ENCODE results near the gene RALBP1.
A peak's percentile ranks its signal among the peaks of the same experiment; 100 is the strongest.

The RALBP1 gene

GRCh38 chr18:9513971-9514512 lies 38.7 kb downstream of the RALBP1 start:
- DNase-seq = no peak

- peak; percentile 4 for DNase-seq
Observed at GRCh38 chr18:9516437-9517064, 41.2 kb downstream of the RALBP1 start.

GRCh38 chr18:9517869-9518268 lies 42.6 kb downstream of the RALBP1 start:
- no peak for DNase-seq

GRCh38 chr18:9519399-9519798 lies 44.1 kb downstream of the RALBP1 start:
- DNase-seq = no peak

GRCh38 chr18:9520666-9521065 lies 45.4 kb downstream of the RALBP1 start:
- no peak for DNase-seq

DNA sequence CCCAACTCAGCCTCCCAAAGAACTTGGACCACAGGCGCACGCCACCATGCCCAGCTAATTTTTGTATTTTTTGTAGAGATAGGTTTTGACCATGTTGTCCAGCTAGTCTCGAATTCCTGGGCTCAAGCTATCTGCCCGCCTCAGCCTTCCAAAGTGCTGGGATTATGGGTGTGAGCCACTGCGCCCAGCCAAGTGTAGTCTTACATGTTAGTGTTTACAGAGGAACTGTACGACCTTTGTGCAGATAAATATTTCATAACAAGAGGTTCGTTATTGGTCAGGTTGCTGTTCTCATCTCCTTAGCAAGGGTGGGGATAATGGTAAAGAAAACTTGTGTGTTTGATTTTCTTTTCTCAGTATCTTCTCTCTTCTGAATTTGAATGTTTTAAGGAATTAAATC lies 46.5 kb downstream of the RALBP1 start:
- no peak for DNase-seq

GRCh38 chr18:9522952-9523351 lies 47.6 kb downstream of the RALBP1 start:
- DNase-seq = no peak

- DNase-seq = no peak
Observed at GRCh38 chr18:9526458-9526857, 51.1 kb downstream of the RALBP1 start.

DNA sequence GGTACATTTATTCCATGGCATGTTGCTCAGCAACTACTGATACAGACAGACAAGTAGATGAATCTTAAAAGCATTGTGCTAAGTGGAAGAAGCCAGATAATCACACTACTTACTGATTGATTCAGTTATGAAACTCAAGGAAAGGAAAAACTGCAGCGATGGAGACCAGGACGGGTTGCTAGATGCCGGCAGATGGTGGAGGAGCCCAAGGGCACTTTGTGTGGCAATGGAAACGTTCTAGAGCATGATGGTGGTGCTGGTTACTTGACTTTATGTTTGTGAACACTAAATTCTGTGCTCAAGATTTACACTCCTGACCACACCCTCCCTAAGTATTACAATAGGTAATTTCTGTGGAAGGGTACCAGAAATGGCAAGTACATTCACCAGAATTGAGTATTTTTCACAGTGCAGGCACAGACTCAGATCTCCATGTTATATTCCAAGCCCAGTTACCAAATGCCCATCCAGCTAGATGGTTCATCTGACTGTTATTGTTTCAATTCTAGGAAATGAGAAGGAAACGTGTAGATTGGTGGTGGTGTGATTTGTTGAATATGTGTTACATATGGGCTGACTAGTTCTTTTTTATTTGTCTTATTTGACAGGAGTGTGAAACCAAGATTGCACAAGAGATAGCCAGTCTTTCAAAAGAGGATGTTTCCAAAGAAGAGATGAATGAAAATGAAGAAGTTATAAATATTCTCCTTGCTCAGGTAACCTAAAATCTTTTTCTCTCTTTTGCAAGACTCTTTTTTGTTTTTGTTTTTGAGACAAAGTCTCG lies 55.1 kb downstream of the RALBP1 start:
- DNase-seq = no peak

DNA sequence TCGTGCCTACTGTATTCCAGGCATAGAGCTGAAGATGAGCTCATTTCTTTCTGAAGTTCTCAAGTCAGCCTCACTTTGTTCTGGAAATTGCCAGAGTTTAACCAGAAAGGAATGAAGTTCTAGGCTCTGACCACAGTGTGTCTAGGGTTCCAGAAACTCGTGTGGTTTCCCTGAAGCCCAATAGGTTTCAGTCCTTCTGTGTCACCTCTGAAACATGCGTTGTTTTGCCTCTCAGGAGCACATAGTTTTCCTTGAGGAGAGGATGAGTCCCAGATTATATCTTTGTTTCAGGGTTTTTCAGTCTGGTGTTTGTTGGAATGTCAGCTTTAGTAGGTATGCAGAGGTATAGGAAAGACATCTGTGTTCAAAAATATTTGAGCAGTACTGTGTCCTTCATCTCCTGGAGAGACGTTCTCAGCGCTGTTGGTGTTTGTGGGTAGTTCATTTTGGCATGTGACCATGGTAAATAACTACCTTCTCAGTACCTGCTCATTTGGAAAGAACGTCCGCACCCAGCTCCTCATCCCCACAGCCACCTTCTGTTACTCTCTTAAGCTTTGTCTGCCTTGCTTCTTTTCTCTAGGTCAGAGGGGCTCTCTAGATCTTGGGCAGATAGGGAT lies 56.6 kb downstream of the RALBP1 start:
- DNase-seq = no peak

- DNase-seq = no peak
Observed at GRCh38 chr18:9534844-9535243, 59.5 kb downstream of the RALBP1 start.

DNA sequence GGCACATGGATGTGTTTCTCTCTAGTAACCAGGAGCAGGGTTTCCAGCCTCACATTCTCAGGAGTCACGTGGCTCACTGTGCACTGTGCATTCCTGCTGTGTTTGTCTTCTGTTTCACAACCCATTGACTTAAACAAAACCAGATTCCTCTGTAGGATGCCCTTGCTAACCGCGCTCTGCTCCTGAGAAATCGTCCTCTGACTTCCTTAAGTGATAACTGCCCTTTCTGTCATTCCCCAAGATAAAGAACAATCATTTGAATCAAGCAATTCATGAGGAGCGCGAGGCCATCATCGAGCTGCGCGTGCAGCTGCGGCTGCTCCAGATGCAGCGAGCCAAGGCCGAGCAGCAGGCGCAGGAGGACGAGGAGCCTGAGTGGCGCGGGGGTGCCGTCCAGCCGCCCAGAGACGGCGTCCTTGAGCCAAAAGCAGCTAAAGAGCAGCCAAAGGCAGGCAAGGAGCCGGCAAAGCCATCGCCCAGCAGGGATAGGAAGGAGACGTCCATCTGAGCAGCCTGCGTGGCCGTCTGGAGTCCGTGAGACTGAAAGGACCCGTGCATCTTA lies 60.2 kb downstream of the RALBP1 start:
- DNase-seq = no peak

DNA sequence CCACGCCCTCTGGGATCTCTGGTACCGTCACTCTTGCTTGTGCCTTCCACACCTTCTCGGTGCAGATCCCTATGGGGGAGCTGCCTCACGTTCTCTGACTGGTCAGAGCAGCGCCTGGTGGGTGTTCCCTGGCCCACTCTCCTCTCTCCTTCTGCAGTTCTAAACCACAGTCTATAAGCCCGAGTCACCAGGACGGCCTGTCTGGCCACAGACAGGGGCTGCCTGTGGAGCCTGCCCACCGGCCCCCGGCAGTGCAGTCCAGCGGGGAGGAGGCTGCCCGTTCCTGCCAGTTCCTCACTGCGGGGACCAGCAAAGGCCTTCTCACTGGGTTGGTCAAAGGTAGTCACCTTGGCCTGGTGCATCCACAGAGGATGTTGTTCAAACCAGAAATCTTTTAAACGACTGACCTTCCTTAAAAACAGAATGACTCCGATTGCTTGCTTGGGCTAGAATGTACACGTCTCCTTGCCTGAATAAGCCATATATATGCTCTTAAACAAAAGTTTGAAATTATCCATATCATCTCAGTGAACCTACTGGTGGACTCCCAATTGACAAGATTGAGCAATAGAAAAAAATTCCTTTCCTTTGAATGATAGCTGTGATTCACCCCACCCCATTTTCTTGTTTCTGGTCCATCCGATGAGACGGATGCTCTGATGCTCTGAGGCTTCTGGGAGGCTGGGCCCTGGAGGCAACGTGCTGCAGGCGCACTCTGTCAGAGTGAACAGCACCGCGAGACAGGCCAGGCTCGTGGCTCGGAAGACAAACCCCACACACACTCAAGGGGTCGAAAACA lies 61.2 kb downstream of the RALBP1 start:
- DNase-seq = no peak

- DNase-seq = no peak
Observed at GRCh38 chr18:9537677-9538076, 62.4 kb downstream of the RALBP1 start.

GRCh38 chr18:9539283-9539682 lies 64.0 kb downstream of the RALBP1 start:
- no peak for DNase-seq

GRCh38 chr18:9539938-9540337 lies 64.6 kb downstream of the RALBP1 start:
- no peak for DNase-seq

- DNase-seq = no peak
Observed at GRCh38 chr18:9542924-9543323, 67.6 kb downstream of the RALBP1 start.

- DNase-seq = no peak
Observed at GRCh38 chr18:9545029-9545428, 69.7 kb downstream of the RALBP1 start.

- DNase-seq = no peak
Observed at GRCh38 chr18:9546468-9546867, 71.2 kb downstream of the RALBP1 start.

DNA sequence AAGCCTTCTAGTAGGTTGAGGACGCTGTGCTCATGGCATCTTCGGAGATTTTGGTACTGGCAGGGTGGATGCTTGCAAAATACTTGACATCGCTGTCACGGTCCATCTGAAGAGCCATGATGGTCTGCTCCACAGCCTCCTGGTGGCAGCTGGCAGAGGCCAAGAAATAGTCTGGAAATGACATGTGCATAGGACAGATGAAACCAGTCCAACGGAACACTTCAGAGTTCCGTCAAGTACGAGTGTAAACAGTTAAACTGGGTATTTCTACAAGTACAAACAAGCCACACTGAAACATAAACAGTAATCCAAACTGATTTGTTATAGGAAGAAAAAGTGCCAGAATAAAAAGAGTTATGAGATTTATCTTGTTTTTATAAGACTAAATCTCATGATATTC lies 72.5 kb downstream of the RALBP1 start:
- no peak for DNase-seq

DNA sequence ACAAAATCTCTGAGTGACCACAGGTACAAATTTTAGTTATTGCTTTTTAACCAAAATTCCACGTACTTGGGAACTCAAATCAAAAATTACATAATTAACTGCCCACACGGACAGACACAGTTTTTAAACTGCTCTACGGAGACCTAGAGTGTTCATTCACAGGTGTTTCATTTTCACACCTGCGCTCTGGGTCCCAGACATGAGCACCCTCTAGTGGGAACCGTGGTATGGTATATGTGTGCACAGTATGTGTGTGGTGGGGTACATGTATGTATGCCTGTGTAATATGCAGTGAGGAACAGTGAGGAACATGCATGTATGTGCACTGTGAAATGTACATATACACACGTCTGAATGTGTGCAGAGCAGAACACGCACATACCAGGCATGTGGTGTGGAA lies 74.1 kb downstream of the RALBP1 start:
- DNase-seq = no peak

DNA sequence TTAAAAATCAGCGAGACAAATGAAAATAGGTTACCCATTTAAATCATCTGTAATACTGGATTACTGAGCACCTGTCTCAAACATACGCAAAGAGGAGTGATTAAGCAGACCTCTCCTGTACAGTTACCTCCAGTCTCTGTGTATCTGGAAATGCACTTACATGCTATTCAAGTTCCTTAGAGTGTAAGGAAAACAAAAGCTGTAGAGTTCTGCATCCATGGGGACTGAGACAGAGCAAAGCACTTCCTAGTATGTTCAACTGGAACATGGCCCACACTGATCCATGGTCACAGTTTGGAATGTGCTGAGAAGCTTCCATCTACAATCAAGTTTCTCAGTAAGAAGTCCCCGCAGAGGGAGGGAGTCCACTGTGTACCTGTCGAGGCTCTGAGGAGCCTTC lies 75.1 kb downstream of the RALBP1 start:
- no peak for DNase-seq

GRCh38 chr18:9552191-9552590 lies 76.9 kb downstream of the RALBP1 start:
- DNase-seq = no peak

Measured in CD4-positive, alpha-beta T cell treated with Interleukin-6 for 4 hours (primary cell).